ENCODE measurements around the gene HOXA3. TPM values are rescaled to one million over a fixed set of nuclear protein-coding genes. Genes with fewer than 3 reads are reported as not detected.

The HOXA3 gene
- polyA plus RNA-seq, 1 donor (not counting 4 experiments of a cell fraction or from before 2014, with no cell fraction given): 0.58 TPM

GRCh38 chr7:27129729-27130539 lies 22.4 kb downstream of the HOXA3 start:
- Histone ChIP-seq H4K20me1 (ENCODE audit: control insufficient read depth, extremely low read depth, insufficient read depth, low read length) (no peaks in the 10 kb centered on the region), H3K36me3 (ENCODE audit: control insufficient read depth in 2 of 2, extremely low read depth in 1 of 2, insufficient read depth in 2 of 2, low read length in 2 of 2) (no peaks in the 10 kb centered on the region), H3K4me2 (ENCODE audit: control insufficient read depth, extremely low read depth, insufficient read depth, low read depth, low read length) (peak overlapping the region; percentile 72), H3K9me3 (ENCODE audit: control insufficient read depth, low read depth, low read length) (no peaks in the 10 kb centered on the region), H3K4me3 (ENCODE audit: control insufficient read depth in 2 of 3, extremely low read depth in 1 of 3, insufficient read depth in 2 of 3, low read depth in 1 of 3, low read length in 3 of 3) (peak overlapping the region; percentile 63 to 81 (median 77)), H3K9ac (ENCODE audit: control insufficient read depth, extremely low read depth, insufficient read depth, low read length) (peak overlapping the region; percentile 77), H3K79me2 (ENCODE audit: control insufficient read depth, insufficient read depth, low read length) (peaks cover 10% of the 10 kb centered on the region), H3K27me3 (ENCODE audit: control insufficient read depth, extremely low read depth, insufficient read depth, low read length) (no peaks in the 10 kb centered on the region), H2AFZ (ENCODE audit: control insufficient read depth, low read length) (peak overlapping the region; percentile 23), H3K4me1 (ENCODE audit: control insufficient read depth, extremely low read depth, insufficient read depth, low read length) (peaks cover 24% of the 10 kb centered on the region), H3K9me1 (ENCODE audit: control insufficient read depth, extremely low read depth, insufficient read depth, low read length) (no peaks in the 10 kb centered on the region), H3K27ac (ENCODE audit: control insufficient read depth, insufficient read depth, low read length) (peak overlapping the region; percentile 66)
- DNase-seq (ENCODE audit: low read depth, low spot score) (no peak), FAIRE-seq (no peak)
- dilution Hi-C loops (cut with MboI; ENCODE audit: extremely low pct_ligation_motif_present, low sequenced_read_pairs): no loop called here
- TF ChIP-seq EZH2 (IDR thresholded peaks at IDR 0.05; ENCODE audit: low read length): no peak
- TF ChIP-seq CTCF (optimal IDR thresholded peaks at IDR 0.05 in 1 of 3, IDR thresholded peaks at IDR 0.05 in 1 of 3, conservative IDR thresholded peaks at IDR 0.05 in 1 of 3; ENCODE audit: extremely low read depth in 1 of 3, insufficient read depth in 2 of 3, low read length in 3 of 3): peak in 2 of 3 experiments; percentile 19 to 45

- dilution Hi-C loops (cut with MboI; ENCODE audit: extremely low pct_ligation_motif_present, low sequenced_read_pairs): no loop called here
- Histone ChIP-seq H4K20me1 (ENCODE audit: control insufficient read depth, extremely low read depth, insufficient read depth, low read length) (no peaks in the 10 kb centered on the region), H2AFZ (ENCODE audit: control insufficient read depth, low read length) (no peak overlapping the region), H3K79me2 (ENCODE audit: control insufficient read depth, insufficient read depth, low read length) (peaks cover 10% of the 10 kb centered on the region), H3K9me1 (ENCODE audit: control insufficient read depth, extremely low read depth, insufficient read depth, low read length) (no peaks in the 10 kb centered on the region), H3K4me3 (ENCODE audit: control insufficient read depth in 2 of 3, extremely low read depth in 1 of 3, insufficient read depth in 2 of 3, low read depth in 1 of 3, low read length in 3 of 3) (peak overlapping the region in 1 of 3 experiments; percentile 53), H3K27me3 (ENCODE audit: control insufficient read depth, extremely low read depth, insufficient read depth, low read length) (no peaks in the 10 kb centered on the region), H3K9ac (ENCODE audit: control insufficient read depth, extremely low read depth, insufficient read depth, low read length) (peak overlapping the region; percentile 77), H3K36me3 (ENCODE audit: control insufficient read depth in 2 of 2, extremely low read depth in 1 of 2, insufficient read depth in 2 of 2, low read length in 2 of 2) (no peaks in the 10 kb centered on the region), H3K4me1 (ENCODE audit: control insufficient read depth, extremely low read depth, insufficient read depth, low read length) (peaks cover 15% of the 10 kb centered on the region), H3K27ac (ENCODE audit: control insufficient read depth, insufficient read depth, low read length) (no peak overlapping the region), H3K4me2 (ENCODE audit: control insufficient read depth, extremely low read depth, insufficient read depth, low read depth, low read length) (peak overlapping the region; percentile 72), H3K9me3 (ENCODE audit: control insufficient read depth, low read depth, low read length) (no peaks in the 10 kb centered on the region)
- FAIRE-seq: no peak
- no peak for TF ChIP-seq CTCF (optimal IDR thresholded peaks at IDR 0.05 in 1 of 3, IDR thresholded peaks at IDR 0.05 in 1 of 3, conservative IDR thresholded peaks at IDR 0.05 in 1 of 3; ENCODE audit: extremely low read depth in 1 of 3, insufficient read depth in 2 of 3, low read length in 3 of 3)
- TF ChIP-seq EZH2 (IDR thresholded peaks at IDR 0.05; ENCODE audit: low read length): no peak
- no peak for DNase-seq (ENCODE audit: low read depth, low spot score)
These were observed 23.3 kb downstream of the HOXA3 start for GRCh38 chr7:27128776-27129728.

Data from keratinocyte (primary cell).